Measurements from ENCODE around the gene KRTAP5-10.
"Not testable (repeated sequence)": the region's sequence is repeated elsewhere in the genome, so short reads cannot be mapped to it uniquely, and the experiment has no call there.

Gene KRTAP5-10

GRCh38 chr11:71574418-71574817 lies 9.1 kb downstream of the KRTAP5-10 start:
- no peak for DNase-seq

- DNase-seq = no peak
These were observed 10.5 kb downstream of the KRTAP5-10 start for GRCh38 chr11:71575723-71576424.

- not testable (repeated sequence) for DNase-seq
These were observed 11.5 kb downstream of the KRTAP5-10 start for GRCh38 chr11:71576688-71577465.

GRCh38 chr11:71577469-71578004 lies 12.2 kb downstream of the KRTAP5-10 start:
- no peak for DNase-seq

- DNase-seq = not testable (repeated sequence)
These were observed 14.2 kb downstream of the KRTAP5-10 start for GRCh38 chr11:71579513-71579912.

GRCh38 chr11:71580057-71581003 lies 15.0 kb downstream of the KRTAP5-10 start:
- DNase-seq = peak; percentile 76

- no peak for DNase-seq
These were observed 16.5 kb downstream of the KRTAP5-10 start for GRCh38 chr11:71581826-71582225.

GRCh38 chr11:71582309-71582895 lies 17.0 kb downstream of the KRTAP5-10 start, which contains the start of gene KRTAP5-11:
KRTAP5-11 (minus strand) TSS chr11:71582875; CDS start chr11:71582837, 38 bp downstream.
- DNase-seq = no peak

GRCh38 chr11:71582969-71583368 lies 17.6 kb downstream of the KRTAP5-10 start:
- DNase-seq = not testable (repeated sequence)

GRCh38 chr11:71585673-71586072 lies 20.3 kb downstream of the KRTAP5-10 start:
- DNase-seq = not testable (repeated sequence)

GRCh38 chr11:71588314-71588713 lies 23.0 kb downstream of the KRTAP5-10 start:
- DNase-seq = not testable (repeated sequence)

- not testable (repeated sequence) for DNase-seq
These were observed 23.6 kb downstream of the KRTAP5-10 start for GRCh38 chr11:71588822-71589545.

- not testable (repeated sequence) for DNase-seq
These were observed 24.2 kb downstream of the KRTAP5-10 start for GRCh38 chr11:71589546-71589920.

GRCh38 chr11:71603221-71603620 lies 37.9 kb downstream of the KRTAP5-10 start:
- DNase-seq = not testable (repeated sequence)

GRCh38 chr11:71604798-71605488 lies 39.6 kb downstream of the KRTAP5-10 start:
- not testable (repeated sequence) for DNase-seq

- DNase-seq = not testable (repeated sequence)
These were observed 41.6 kb downstream of the KRTAP5-10 start for GRCh38 chr11:71606853-71607519.

- not testable (repeated sequence) for DNase-seq
These were observed 42.3 kb downstream of the KRTAP5-10 start for GRCh38 chr11:71607520-71608216.

- DNase-seq = not testable (repeated sequence)
These were observed 42.9 kb downstream of the KRTAP5-10 start for GRCh38 chr11:71608272-71608671.

GRCh38 chr11:71611218-71611910 lies 46.0 kb downstream of the KRTAP5-10 start:
- not testable (repeated sequence) for DNase-seq
